ENCODE data around the gene STRN3. TPM values are rescaled to one million over a fixed set of nuclear protein-coding genes. Genes with fewer than 3 reads are reported as not detected.
"Not testable (repeated sequence)": the region's sequence is repeated elsewhere in the genome, so short reads cannot be mapped to it uniquely, and the experiment has no call there.

Gene STRN3
- total RNA-seq: 10 to 100 TPM; 45.9 to 57.9 (median 50.0) TPM
- polyA plus RNA-seq: 16.8 TPM
- long read RNA-seq, donor 1, transcript STRN3-201 (16 exons, 3,970 nt): major isoform, 53 of 86 reads
- long read RNA-seq, donor 1, partial matches to known transcripts: 10 of 86 reads
- long read RNA-seq, donor 1, other reads (novel, unspliced or antisense): 23 of 86 reads
- long read RNA-seq, donor 2, transcript STRN3-201 (16 exons, 3,970 nt): major isoform, 16 of 19 reads
- long read RNA-seq, donor 2, partial matches to known transcripts: 1 of 19 reads
- long read RNA-seq, donor 2, other reads (novel, unspliced or antisense): 2 of 19 reads
- long read RNA-seq, donor 3, partial matches to known transcripts: 2 of 14 reads
- long read RNA-seq, donor 3, other reads (novel, unspliced or antisense): 11 of 14 reads
- long read RNA-seq, donor 4, transcript STRN3-201 (16 exons, 3,970 nt): major isoform, 18 of 23 reads
- long read RNA-seq, donor 4, partial matches to known transcripts: 0 of 23 reads
- long read RNA-seq, donor 4, other reads (novel, unspliced or antisense): 5 of 23 reads

GRCh38 chr14:31026077-31026449 is at the start of gene STRN3:
Gene STRN3 (minus strand): TSS chr14:31026379. CDS start chr14:31026185, 194 bp downstream.
- H3K4me1 ChIP-seq (ENCODE audit: control insufficient read depth, insufficient read depth, low read length): no peaks in the 10 kb centered on the region
- ATAC-seq: no peak
- H3K9me3 ChIP-seq (ENCODE audit: control insufficient read depth, low read length): no peaks in the 10 kb centered on the region
- no peaks in the 10 kb centered on the region for H3K27me3 ChIP-seq (ENCODE audit: control insufficient read depth, insufficient read depth)
- under 1% methylated on average over 31 of the region's 31 CpGs for whole genome bisulfite sequencing
- no peak for DNase-seq
- peak within 1 kb of the TSS; percentile 91 for H3K4me3 ChIP-seq (ENCODE audit: low read length)
- peak within 1 kb of the TSS; percentile 97 for H3K27ac ChIP-seq (ENCODE audit: low read length)
- intact Hi-C loops (cut with DNase I): no loop called here

GRCh38 chr14:31075144-31075543 is 49.0 kb upstream of the STRN3 start:
- WGBS: 95% methylated on average over 2 of the region's 2 CpGs

GRCh38 chr14:31071151-31071550 is 45.0 kb upstream of the STRN3 start:
- Histone ChIP-seq H3K4me1 (ENCODE audit: control insufficient read depth, insufficient read depth, low read length) (no peaks in the 10 kb centered on the region), H3K9me3 (ENCODE audit: control insufficient read depth, low read length) (no peaks in the 10 kb centered on the region), H3K27me3 (ENCODE audit: control insufficient read depth, insufficient read depth) (no peaks in the 10 kb centered on the region), H3K4me3 (ENCODE audit: low read length) (no peak overlapping the region), H3K27ac (ENCODE audit: low read length) (no peak overlapping the region)
- 100% methylated on average over 2 of the region's 2 CpGs for WGBS
- no peak for DNase-seq
- no peak for ATAC-seq
- intact Hi-C loops (cut with DNase I): no loop called here

More at GRCh38 chr14:31075144-31075543, 49.0 kb upstream of the STRN3 start:
- H3K4me3 ChIP-seq (ENCODE audit: low read length): no peak overlapping the region
- no peaks in the 10 kb centered on the region for H3K9me3 ChIP-seq (ENCODE audit: control insufficient read depth, low read length)
- intact Hi-C loops (cut with DNase I): no loop called here
- peaks cover 2% of the 10 kb centered on the region for H3K4me1 ChIP-seq (ENCODE audit: control insufficient read depth, insufficient read depth, low read length)
- ATAC-seq (no peak), DNase-seq (no peak)
- no peaks in the 10 kb centered on the region for H3K27me3 ChIP-seq (ENCODE audit: control insufficient read depth, insufficient read depth)
- H3K27ac ChIP-seq (ENCODE audit: low read length): no peak overlapping the region

GRCh38 chr14:31070431-31070830 is 44.3 kb upstream of the STRN3 start:
- Histone ChIP-seq H3K27ac (ENCODE audit: low read length) (no peak overlapping the region), H3K9me3 (ENCODE audit: control insufficient read depth, low read length) (no peaks in the 10 kb centered on the region)
- WGBS: 95% methylated on average over 5 of the region's 5 CpGs

GRCh38 chr14:31069343-31069742 is 43.2 kb upstream of the STRN3 start:
- no peak for ATAC-seq
- intact Hi-C loops (cut with DNase I): no loop called here

More at GRCh38 chr14:31070431-31070830, 44.3 kb upstream of the STRN3 start:
- Histone ChIP-seq H3K4me3 (ENCODE audit: low read length) (no peak overlapping the region), H3K27me3 (ENCODE audit: control insufficient read depth, insufficient read depth) (no peaks in the 10 kb centered on the region), H3K4me1 (ENCODE audit: control insufficient read depth, insufficient read depth, low read length) (no peaks in the 10 kb centered on the region)
- no peak for ATAC-seq
- DNase-seq: no peak
- intact Hi-C loops (cut with DNase I): no loop called here

GRCh38 chr14:31068235-31068634 is 42.1 kb upstream of the STRN3 start:
- H3K27ac ChIP-seq (ENCODE audit: low read length): no peak overlapping the region
- ATAC-seq: peak; percentile 48 to 54
- no peaks in the 10 kb centered on the region for H3K9me3 ChIP-seq (ENCODE audit: control insufficient read depth, low read length)
- no peak for DNase-seq
- H3K27me3 ChIP-seq (ENCODE audit: control insufficient read depth, insufficient read depth): no peaks in the 10 kb centered on the region
- intact Hi-C loops (cut with DNase I): no loop called here
- H3K4me3 ChIP-seq (ENCODE audit: low read length): no peak overlapping the region
- H3K4me1 ChIP-seq (ENCODE audit: control insufficient read depth, insufficient read depth, low read length): no peaks in the 10 kb centered on the region
- 84% methylated on average over 1 of the region's 1 CpG for WGBS

More at GRCh38 chr14:31069343-31069742, 43.2 kb upstream of the STRN3 start:
- H3K27ac ChIP-seq (ENCODE audit: low read length): no peak overlapping the region
- no peaks in the 10 kb centered on the region for H3K4me1 ChIP-seq (ENCODE audit: control insufficient read depth, insufficient read depth, low read length)
- H3K9me3 ChIP-seq (ENCODE audit: control insufficient read depth, low read length): no peaks in the 10 kb centered on the region
- WGBS: 91% methylated on average over 3 of the region's 3 CpGs
- no peak overlapping the region for H3K4me3 ChIP-seq (ENCODE audit: low read length)
- H3K27me3 ChIP-seq (ENCODE audit: control insufficient read depth, insufficient read depth): no peaks in the 10 kb centered on the region
- DNase-seq: no peak

- ATAC-seq; H3K9me3 ChIP-seq (ENCODE audit: control insufficient read depth, low read length); H3K4me3 ChIP-seq (ENCODE audit: low read length); intact Hi-C loops (cut with DNase I); H3K27me3 ChIP-seq (ENCODE audit: control insufficient read depth, insufficient read depth); DNase-seq; H3K27ac ChIP-seq (ENCODE audit: low read length); H3K4me1 ChIP-seq (ENCODE audit: control insufficient read depth, insufficient read depth, low read length): not testable (repeated sequence)
- WGBS: 90% methylated on average over 8 of the region's 8 CpGs
Measured at GRCh38 chr14:31062908-31063307, 36.7 kb upstream of the STRN3 start.

- Histone ChIP-seq H3K27ac (ENCODE audit: low read length) (no peak overlapping the region), H3K9me3 (ENCODE audit: control insufficient read depth, low read length) (no peaks in the 10 kb centered on the region), H3K4me1 (ENCODE audit: control insufficient read depth, insufficient read depth, low read length) (peaks cover 3% of the 10 kb centered on the region), H3K27me3 (ENCODE audit: control insufficient read depth, insufficient read depth) (no peaks in the 10 kb centered on the region), H3K4me3 (ENCODE audit: low read length) (no peak overlapping the region)
- DNase-seq (no peak), ATAC-seq (no peak)
- intact Hi-C loops (cut with DNase I): no loop called here
- WGBS: 88% methylated on average over 6 of the region's 6 CpGs
Measured at GRCh38 chr14:31060253-31060875, 34.2 kb upstream of the STRN3 start.

GRCh38 chr14:31059152-31059924 is 33.2 kb upstream of the STRN3 start:
- ATAC-seq (peak; percentile 86 to 89), DNase-seq (peak; percentile 66 to 82 (median 74))
- Histone ChIP-seq H3K9me3 (ENCODE audit: control insufficient read depth, low read length) (no peaks in the 10 kb centered on the region), H3K27ac (ENCODE audit: low read length) (no peak overlapping the region), H3K4me1 (ENCODE audit: control insufficient read depth, insufficient read depth, low read length) (peaks cover 3% of the 10 kb centered on the region), H3K27me3 (ENCODE audit: control insufficient read depth, insufficient read depth) (no peaks in the 10 kb centered on the region), H3K4me3 (ENCODE audit: low read length) (no peak overlapping the region)
- WGBS: 62% methylated on average over 1 of the region's 1 CpG
- intact Hi-C loops (cut with DNase I): no loop called here

GRCh38 chr14:31057701-31058364 is 31.7 kb upstream of the STRN3 start:
- H3K27ac ChIP-seq (ENCODE audit: low read length): no peak overlapping the region
- no peaks in the 10 kb centered on the region for H3K27me3 ChIP-seq (ENCODE audit: control insufficient read depth, insufficient read depth)
- ATAC-seq: no peak
- peaks cover 3% of the 10 kb centered on the region for H3K4me1 ChIP-seq (ENCODE audit: control insufficient read depth, insufficient read depth, low read length)
- no peak for DNase-seq
- intact Hi-C loops (cut with DNase I): no loop called here
- WGBS: 96% methylated on average over 12 of the region's 12 CpGs
- H3K4me3 ChIP-seq (ENCODE audit: low read length): no peak overlapping the region
- H3K9me3 ChIP-seq (ENCODE audit: control insufficient read depth, low read length): no peaks in the 10 kb centered on the region

Measured in right cardiac atrium (tissue), 5 donors.